ENCODE measurements around the gene CAMKK2. TPM values are rescaled to one million over a fixed set of nuclear protein-coding genes. Genes with fewer than 3 reads are reported as not detected.
"Not testable (repeated sequence)": the region's sequence is repeated elsewhere in the genome, so short reads cannot be mapped to it uniquely, and the experiment has no call there.

The CAMKK2 gene
- polyA plus RNA-seq, 4 donors, result 34.2 to 35.1 (median 34.7) TPM

GRCh38 chr12:121280531-121280930, 16.0 kb downstream of the CAMKK2 start:
- not testable (repeated sequence) for DNase-seq (ENCODE audit: low read depth in 4 of 4, low spot score in 3 of 4)

- no peak for DNase-seq (ENCODE audit: low read depth in 4 of 4, low spot score in 3 of 4)
These were observed 17.0 kb downstream of the CAMKK2 start for GRCh38 chr12:121279507-121279915.

GRCh38 chr12:121279071-121279375, 17.5 kb downstream of the CAMKK2 start:
- DNase-seq (ENCODE audit: low read depth in 4 of 4, low spot score in 3 of 4), result no peak

GRCh38 chr12:121278169-121279070, 18.1 kb downstream of the CAMKK2 start:
- DNase-seq (ENCODE audit: low read depth in 4 of 4, low spot score in 3 of 4), result no peak

- DNase-seq (ENCODE audit: low read depth in 4 of 4, low spot score in 3 of 4), result no peak
These were observed 19.1 kb downstream of the CAMKK2 start for GRCh38 chr12:121277374-121277759.

GRCh38 chr12:121274036-121274763, 22.3 kb downstream of the CAMKK2 start:
- no peak for DNase-seq (ENCODE audit: low read depth in 4 of 4, low spot score in 3 of 4)

- no peak for DNase-seq (ENCODE audit: low read depth in 4 of 4, low spot score in 3 of 4)
These were observed 23.1 kb downstream of the CAMKK2 start for GRCh38 chr12:121273364-121273896.

GRCh38 chr12:121267822-121268221, 28.7 kb downstream of the CAMKK2 start:
- DNase-seq (ENCODE audit: low read depth in 4 of 4, low spot score in 3 of 4), result no peak

- no peak for DNase-seq (ENCODE audit: low read depth in 4 of 4, low spot score in 3 of 4)
These were observed 31.5 kb downstream of the CAMKK2 start for GRCh38 chr12:121264951-121265515.

- DNase-seq (ENCODE audit: low read depth in 4 of 4, low spot score in 3 of 4), result no peak
These were observed 32.4 kb downstream of the CAMKK2 start for GRCh38 chr12:121264135-121264534.

- DNase-seq (ENCODE audit: low read depth in 4 of 4, low spot score in 3 of 4), result no peak
These were observed 33.1 kb downstream of the CAMKK2 start for GRCh38 chr12:121263206-121263935.

GRCh38 chr12:121261398-121261797, 35.1 kb downstream of the CAMKK2 start:
- no peak for DNase-seq (ENCODE audit: low read depth in 4 of 4, low spot score in 3 of 4)

- DNase-seq (ENCODE audit: low read depth in 4 of 4, low spot score in 3 of 4), result no peak
These were observed 36.4 kb downstream of the CAMKK2 start for GRCh38 chr12:121260091-121260490.

- DNase-seq (ENCODE audit: low read depth in 4 of 4, low spot score in 3 of 4), result no peak
These were observed 37.4 kb downstream of the CAMKK2 start for GRCh38 chr12:121259074-121259473.

GRCh38 chr12:121257704-121258449, 38.6 kb downstream of the CAMKK2 start:
- DNase-seq (ENCODE audit: low read depth in 4 of 4, low spot score in 3 of 4), result peak in 3 of 4 donors; percentile 41 to 68 (median 58)

GRCh38 chr12:121255433-121255832, 41.1 kb downstream of the CAMKK2 start:
- no peak for DNase-seq (ENCODE audit: low read depth in 4 of 4, low spot score in 3 of 4)

- no peak for DNase-seq (ENCODE audit: low read depth in 4 of 4, low spot score in 3 of 4)
These were observed 42.7 kb downstream of the CAMKK2 start for GRCh38 chr12:121253638-121254335.

- no peak for DNase-seq (ENCODE audit: low read depth in 4 of 4, low spot score in 3 of 4)
These were observed 43.7 kb downstream of the CAMKK2 start for GRCh38 chr12:121252712-121253345.

- DNase-seq (ENCODE audit: low read depth in 4 of 4, low spot score in 3 of 4), result no peak
These were observed 44.7 kb downstream of the CAMKK2 start for GRCh38 chr12:121251838-121252237.

Measured in right renal pelvis (tissue), 4 donors.